Left renal pelvis (tissue), 4 donors: ENCODE results near the gene C11orf54. TPM values are rescaled to one million over a fixed set of nuclear protein-coding genes. Genes with fewer than 3 reads are reported as not detected.

Experiments
- DNase-seq, 4 donors: peaks; one replicate each; pipeline ENCODE4 v3.0.0-alpha.2; 2013; ENCODE audit warnings: low read depth in 4 of 4, low spot score in 3 of 4
- polyA plus RNA-seq, 4 donors: library from polyadenylated mRNA; unstranded; fragments of 120-200 nt; gene quantifications; one replicate each; pipeline ENCODE4 v1.2.1, GENCODE V29; 2013; ENCODE audit not compliant: insufficient read length in 4 of 4

Gene C11orf54
- 100 to 1,000 TPM in 3 of 4 donors, 10 to 100 TPM in 1; 44.3 to 224 (median 177) TPM for polyA plus RNA-seq

DNA sequence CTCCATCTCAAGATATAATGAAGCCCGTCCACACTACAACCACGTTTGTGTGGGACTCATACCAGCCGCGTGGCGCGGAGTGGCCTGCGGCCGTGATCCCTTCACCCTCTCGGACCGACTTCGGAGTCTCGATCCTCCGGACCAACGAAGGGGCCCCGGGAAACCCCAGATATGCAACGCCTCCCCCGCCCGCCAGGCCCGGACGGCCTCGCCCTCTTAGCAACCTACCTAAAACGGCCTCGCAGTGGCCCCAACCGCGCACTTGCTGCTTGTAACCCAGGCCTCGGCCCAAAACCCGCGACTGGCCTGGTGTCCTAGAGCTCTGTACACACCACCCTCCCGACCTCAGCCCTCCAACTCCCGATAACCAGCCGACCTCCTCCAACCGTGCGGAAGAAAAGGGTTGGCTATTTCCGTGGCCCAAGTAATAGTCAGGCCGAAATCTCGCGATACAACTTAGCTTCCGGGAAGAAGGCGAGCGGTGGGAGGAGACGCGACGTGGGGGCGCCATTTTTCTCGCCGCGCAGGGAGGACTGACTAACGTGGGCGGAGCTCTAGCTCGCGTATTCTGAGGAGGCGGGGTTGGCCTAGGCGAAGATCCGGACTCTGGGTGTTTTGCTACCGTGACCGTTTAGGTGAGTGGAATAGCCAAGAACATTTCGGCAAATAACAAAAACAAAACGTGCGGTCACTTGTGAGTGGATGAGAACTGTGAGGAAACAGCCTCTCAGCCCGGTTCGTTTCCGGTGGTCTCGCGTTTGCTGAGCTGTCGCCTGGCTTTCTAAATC, at the start of gene C11orf54, which contains the start of gene TAF1D:
Gene C11orf54 (plus strand): TSS at position 579 of the 788 bp plus-strand sequence. CDS start 5,722 bp downstream, outside the sequence.
Gene TAF1D (minus strand): TSS at position 402 of the 788 bp plus-strand sequence. CDS start 2,191 bp downstream, outside the sequence.
- DNase-seq = peak; percentile 94 to 98 (median 98)

DNA sequence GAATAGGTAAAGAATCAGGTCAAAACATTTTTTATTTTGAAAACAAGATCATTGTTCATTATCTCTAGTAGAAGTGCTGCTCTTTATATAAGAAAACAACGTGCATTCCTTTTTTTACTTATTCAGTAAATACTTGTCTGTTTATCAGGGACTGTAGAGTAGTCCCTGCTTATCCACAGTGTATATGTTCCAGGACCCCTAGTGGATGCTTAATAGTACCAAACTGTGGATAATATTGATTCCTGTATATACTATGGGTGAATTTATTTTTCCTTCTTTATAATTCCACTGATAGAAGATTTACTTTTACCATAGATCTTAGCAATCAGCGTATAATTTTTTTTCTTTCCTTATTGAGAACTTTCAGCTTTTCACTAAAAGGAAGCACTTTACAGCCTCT, 47.4 kb upstream of the C11orf54 start:
- no peak for DNase-seq

DNA sequence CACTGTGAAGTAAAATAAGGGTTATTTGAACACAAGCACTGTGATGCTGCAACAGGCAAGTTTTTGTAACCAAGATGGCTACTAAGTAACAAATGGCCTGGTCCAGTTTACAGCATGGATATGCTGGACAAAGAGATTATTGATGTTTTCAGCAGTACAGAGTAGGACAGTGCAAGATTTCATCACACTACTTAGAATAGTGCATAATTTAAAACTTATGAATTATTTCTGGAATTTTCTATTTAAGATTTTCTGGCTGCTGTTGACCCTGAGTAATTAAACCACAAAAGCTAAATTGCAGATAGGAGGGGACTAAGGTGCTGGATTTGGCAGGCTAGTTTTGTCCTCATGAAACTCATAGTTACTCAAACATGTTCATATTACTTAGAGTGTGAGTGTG, 46.9 kb upstream of the C11orf54 start:
- no peak for DNase-seq

DNA sequence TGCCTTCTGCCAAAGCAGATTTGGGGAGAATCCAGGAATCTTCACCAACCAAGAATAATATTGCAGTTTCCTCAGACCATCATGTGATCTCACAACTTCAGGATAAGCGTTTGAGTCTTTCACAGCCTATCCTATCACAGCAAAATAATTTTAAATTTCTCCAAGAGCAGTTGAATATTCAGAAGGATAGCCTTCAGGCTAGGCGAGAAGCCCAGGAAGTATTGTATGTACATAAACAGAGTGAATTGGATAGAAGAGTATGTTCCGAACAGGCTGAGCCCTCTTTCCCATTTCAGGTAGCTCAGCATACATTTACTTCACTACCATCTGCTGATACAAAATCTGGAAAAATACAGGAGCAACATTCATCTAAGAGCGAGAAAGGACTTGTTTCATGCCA, 43.9 kb upstream of the C11orf54 start:
- no peak for DNase-seq

DNA sequence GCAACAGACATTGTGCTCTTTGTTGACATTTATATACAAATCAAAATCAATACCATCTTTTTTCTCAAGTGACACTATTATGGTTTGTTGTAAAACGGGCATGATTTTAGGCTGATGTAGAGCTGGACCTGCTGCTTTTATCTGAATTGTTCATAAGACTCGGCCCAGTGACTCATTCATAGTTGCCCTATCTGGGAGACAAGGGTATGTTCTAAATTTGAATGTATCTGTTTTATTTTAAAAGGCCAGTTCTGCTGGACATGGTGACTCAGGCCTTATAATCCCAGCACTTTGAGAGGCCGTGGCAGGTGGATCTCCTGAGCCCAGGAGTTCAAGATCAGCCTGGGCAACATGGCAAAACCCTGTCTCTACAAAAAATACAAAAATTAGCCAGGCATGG, 40.6 kb upstream of the C11orf54 start:
- no peak for DNase-seq

DNA sequence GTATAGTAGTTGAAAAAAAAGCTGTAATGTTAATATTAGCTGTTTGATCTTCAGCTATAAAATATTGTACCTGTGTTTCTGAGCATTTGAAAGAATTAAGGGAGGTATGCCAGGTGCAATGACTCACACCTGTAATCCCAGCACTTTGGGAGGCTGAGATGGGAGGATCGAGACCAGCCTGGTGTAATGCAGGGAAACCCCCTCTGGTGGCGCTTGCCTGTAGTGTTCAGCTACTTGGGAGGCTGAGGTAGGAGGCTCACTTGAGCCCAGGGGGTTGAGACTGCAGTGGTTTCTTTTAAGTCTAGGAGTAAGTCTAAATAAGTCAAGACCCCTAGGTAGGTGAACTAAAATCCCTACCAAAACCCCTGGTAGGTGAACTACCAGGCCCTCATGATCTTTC, 37.2 kb upstream of the C11orf54 start:
- DNase-seq = no peak

DNA sequence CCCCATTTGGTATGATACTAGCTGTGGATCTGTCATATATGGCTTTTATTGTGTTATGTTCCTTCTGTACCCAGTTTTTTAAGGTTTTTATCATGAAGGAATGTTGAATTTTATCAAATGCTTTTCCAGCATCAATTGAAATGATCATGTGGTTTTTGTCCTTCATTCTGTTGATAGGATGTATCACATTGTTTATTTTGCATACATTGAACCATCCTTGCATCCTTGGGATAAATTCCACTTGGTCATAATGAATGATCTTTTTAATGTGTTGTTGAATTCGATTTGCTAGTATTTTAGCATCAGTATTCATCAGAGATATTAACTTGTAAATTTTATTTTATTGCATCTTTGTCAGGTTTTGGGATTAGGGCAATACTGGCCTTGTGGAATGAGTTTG, 31.2 kb upstream of the C11orf54 start:
- no peak for DNase-seq

DNA sequence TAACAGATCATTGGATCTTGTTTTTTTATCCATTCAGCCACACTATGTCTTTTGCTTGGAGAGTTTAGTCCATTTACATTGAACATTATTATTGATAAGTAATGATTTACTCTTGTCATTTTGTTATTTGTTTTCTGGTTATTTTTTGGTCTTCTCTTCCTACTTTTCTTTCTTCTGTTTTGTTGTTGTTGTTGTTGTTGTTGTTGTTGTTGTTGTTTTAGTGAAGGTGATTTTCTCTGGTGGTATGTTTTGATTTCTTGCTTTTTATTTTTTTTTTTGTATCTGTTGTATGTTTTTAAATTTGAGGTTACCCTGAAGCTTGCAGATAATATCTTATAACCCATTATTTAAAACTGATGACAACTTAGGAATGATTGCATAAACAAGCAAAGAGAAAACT, 28.8 kb upstream of the C11orf54 start:
- no peak for DNase-seq

DNA sequence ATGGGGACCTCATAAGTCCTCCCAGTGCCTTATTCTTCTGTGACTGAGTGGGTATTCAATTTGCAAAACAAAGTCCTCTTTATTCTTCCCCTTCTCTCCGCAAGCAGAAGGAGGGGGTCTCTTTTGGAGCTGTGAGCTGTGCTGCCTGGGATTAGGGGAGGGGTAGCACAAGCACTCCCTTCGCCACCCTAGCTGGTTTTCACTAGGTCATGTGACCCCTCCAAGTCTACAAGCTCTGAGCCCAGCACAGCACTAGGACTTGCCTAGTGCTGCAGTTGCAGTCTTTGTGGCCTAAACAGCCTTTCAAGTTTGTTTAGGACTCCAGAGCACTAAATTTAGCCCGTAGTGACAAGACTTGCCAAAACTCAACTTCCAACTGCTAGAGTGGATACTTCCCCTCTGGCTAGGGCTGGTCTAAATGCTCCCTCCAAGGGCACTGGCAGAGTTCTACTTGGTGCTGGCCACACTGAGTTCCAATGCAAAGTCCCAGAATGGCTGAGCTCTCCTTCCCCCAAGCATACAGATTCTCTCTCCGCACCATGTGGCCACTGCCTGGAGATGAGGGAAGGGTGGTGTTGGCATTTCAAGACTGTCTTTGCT, 25.6 kb upstream of the C11orf54 start:
- DNase-seq = no peak

DNA sequence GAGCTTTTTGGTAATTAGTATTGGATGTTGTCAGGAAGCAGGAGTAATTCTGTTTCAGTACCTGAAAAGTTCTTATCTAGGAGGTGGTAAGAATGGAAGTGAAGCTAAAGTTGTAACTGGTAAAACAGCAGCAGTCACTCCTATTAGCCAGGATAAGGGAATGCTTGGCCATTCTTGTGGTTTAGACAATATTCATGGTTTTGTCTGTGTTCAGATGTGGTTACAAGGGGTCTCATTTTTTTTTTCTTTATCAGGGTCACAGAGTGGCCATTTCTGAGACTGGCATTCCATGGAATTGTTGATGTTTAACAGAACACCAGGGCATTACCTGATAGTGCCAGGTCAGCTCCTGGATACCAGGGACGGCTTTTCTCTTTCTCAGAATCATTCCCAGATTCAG, 24.0 kb upstream of the C11orf54 start:
- DNase-seq = no peak

DNA sequence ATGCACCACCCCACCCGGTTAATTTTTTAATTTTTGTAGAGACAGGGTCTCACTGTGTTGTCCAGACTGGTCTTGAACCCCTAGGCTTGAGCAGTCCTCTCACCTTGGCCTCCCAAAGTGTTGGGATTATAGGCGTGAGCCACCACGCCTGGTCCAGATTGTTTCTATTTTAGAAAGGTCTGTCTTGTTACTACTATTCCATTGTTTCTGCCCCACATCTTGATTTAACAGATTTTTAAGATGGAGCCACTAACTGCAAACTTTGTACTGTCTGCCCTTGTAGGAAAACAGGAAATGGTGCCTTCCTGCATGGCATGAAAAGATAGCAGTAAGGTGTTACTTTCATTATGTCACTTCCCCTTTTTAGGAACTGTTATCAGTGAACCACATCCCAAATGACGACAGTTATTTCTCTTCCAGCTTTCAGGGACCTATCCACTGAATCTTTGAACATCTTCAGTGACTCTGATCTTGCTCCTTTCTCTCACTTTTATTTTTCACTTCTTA, 23.4 kb upstream of the C11orf54 start:
- no peak for DNase-seq

DNA sequence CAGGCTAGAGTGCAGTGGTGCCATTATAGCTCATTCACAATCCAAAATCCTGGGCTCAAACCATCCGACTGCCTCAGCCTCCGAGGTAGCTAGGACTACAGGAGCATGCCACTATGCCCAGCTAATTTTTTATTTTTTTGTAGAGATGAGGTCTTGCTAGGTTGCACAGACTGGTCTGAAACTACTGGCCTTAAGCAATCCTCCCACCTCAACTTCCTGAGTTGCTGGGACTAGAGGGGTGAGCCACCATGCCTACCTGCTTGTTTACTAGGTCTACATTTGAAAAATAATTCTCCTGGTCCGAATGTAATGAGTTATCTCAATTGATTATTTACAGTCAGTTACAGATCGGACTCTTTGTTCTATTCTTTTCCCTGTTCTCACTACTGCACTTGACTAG, 22.2 kb upstream of the C11orf54 start:
- DNase-seq = no peak

DNA sequence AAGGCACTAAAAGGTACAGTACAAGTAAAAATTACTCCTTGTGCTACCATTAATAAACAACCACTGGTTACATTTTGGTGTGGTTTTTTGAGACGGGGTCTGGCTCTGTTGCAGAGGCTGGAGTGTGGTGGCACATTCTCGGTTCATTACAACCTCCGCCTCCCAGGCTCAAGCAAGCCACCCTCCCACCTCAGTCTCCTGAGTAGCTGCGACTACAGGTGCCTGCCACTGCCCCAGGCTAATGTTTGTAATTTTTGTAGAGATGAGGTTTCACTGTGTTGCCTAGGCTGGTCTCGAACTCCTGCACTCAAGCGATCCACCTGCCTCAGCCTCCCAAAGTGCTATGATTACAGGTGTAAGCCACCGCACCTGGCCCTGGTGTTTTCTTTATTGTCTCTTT, 20.9 kb upstream of the C11orf54 start:
- no peak for DNase-seq

DNA sequence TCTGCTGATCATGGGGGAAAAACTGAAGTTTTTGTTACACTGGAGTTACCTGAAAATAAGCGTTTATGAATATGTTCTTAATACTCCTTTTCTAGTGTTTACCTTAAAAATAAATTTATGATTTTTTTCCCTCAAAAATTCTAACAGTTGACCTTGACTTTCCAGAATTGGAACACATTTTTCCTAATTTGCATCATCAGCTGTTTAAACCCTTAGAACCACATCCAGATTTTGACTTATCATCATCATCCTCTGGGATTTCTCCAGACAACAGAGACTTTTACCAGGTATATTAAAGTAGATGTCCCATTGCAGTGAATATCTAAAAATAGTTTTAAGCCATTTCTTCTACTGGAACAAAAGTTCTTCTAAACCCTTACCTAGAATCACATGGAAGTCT, 17.4 kb upstream of the C11orf54 start:
- DNase-seq = no peak

DNA sequence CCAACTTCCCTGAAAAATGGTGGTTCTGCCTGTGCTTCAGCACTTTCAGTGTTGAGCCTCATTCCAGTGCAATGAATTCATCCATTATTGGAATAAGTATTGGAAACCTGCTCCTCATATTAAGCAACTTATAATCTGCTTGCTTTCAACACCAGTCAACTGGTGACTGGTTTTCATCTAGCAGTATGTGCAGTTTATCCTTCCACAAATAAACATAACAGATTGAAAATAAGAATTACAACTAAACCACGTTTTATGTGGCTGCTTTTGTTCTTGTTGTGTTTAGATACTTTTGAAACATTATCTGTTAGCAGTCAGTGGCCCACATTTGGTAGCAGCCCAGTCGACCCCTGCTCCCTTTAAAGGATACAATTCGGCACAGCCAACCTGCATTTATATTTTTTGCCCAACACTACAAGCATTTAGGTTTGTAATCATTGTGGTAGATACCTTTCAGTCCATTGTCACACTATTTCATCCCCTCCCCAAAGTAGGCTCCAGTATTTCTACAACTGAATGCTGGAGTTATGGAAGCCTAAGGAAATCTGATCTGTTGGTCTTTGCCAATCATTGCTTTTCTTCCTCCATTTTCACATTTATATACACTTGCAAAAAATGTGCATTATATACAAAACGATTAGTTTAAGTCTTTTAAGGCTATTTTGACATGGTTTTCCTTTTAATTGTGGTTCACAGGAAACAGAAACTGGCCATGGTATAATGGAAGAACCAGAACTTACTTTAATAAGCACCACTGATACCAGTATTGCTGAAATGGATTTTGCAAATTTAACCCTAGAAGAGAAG, 13.3 kb upstream of the C11orf54 start:
- DNase-seq = no peak

DNA sequence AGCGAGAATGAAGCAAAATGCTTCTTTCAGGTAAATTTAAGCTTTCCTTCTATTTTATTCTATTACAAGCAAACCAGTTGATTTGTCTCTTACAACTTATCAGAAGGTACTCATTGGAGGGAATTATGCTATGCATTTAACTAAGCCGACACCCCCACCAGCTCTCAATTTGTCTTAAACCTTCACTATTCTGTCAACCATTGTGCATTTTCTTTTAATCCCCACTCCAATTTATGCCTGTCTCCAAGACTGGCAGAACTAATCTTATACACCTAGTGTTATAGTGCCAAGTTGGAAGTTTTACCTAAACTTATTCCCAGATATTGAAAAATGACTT, 12.7 kb upstream of the C11orf54 start:
- no peak for DNase-seq

DNA sequence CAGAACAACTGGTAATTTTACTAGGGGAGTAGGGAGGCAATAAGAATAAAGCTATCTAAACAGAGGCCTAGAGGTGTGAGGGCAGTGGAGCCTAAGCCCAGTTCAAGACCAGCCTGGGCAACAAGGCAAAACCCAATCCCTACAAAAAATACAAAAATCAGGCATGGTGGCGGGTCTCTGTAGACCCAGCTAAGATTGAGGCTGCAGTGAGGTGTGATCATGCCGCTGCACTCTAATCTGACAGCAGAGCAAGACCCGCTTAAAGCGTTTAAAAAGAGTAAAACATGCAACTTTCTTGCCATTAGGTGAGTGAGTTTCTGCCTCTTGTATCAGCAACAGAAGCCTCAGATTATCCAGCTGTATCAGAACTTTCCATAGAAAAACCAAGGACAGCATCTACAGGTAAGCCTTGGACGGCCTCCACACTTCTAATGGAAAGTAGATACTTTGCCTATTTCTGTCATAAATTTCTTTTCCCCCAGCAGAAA, 12.3 kb upstream of the C11orf54 start:
- no peak for DNase-seq

DNA sequence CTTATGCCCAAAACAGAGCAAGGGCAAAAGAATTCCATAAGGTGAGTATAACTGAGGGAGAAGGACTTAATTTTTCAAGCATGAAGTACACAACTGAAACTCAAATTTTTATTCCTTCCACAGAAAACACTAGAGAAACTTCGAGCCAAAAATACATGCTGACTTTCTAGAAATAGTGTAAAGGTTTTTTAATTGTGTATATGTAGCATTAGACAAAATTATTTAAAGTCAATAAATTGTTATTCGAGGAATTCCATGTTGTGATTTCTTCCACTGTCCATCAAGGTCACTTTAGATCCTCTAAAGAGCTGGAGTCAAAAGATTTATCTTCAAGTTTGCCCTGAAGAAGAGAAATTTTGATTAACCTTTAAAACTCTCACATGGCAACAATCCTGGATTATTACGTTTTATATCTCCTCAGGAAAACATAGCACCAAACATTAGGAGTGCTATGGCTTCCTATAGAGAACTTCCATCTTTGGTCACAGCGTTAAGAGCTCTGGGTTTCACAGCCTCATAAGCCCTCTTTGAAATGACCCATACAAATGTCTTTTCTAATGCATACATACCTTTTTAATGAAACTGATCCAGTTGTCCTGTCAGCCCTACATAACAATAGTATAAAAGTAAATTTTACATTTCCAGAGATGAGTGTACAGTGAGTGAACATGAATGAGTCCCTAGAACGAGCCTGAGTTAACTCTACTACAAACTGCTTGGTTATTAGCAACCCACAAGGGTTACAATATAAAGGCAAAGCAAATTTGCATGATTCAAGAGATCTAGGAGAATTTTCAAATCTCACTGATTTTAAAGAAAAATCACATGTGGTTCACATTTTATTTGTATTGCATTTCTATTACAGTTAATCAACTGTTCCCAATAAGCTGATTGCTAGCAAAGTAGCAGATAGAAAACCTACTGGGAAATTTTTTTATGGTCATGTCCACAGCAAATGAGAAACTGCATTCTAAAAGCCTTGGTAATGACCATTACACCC, 11.1 kb upstream of the C11orf54 start:
- no peak for DNase-seq

DNA sequence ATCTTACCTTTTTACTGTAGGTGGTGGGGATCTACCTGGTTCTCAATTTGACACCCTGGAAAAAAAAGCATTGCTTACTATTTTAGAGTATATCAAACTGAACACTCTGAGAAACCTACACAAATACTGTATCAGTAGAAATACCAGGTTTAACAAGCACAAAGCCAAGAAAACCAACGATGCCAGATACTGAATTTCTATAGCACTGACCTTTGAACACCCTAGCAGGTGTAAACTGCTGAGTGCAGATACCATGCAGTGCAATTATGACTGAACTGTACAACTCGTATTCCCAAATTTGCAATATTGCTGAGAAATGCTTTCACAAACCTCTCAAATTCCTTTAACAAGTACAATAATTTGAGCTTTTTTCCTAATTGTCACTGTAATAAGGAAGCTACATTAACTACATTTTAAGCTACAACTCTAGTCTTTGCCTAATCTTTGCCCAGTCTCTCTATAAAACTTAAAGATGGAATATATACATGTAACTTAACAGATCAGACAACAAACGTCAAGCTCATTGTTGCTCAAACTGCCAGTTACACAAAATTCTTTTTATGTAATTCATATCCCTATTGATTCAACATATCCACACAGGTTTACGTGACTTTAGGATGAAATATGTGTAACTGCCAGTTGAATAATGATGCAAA, 9.1 kb upstream of the C11orf54 start:
- DNase-seq = no peak
